Measurements from ENCODE around the gene PRR9.

Gene PRR9

DNA sequence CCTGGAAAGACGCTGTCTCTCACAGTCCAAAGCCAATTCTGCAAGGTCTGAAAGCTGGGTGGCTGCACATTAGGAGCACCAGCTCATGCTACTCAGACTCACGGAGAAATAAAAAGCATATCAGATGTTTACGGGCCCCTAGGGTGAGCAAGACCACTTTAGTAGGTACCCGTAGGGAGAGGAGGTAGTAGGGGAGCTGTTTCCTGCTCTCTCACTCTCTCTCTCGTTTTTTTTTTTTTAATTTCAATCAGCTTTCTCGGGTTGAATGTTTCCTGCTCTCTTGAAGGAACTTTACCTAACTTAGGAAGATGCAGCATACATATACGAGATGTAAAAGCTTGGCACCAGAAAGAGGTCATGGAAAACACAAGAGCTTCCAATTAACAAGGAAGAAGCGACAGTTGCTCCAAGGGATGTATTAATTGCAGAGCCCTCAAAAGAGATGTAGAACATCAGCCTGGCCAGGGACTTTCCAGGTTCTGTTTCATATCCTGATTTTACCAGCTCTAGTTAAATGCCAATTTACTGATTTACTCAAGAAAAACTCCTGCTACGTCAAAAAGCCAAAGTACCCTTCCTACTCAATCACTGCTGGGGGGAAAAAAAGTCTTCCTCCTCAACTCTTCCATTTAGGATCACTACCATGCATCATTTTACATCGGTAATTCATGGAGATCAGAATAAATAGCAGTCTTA lies 45.2 kb downstream of the PRR9 start:
- in situ Hi-C loops (cut with MboI; ENCODE audit: low sequenced_read_pairs) = no loop called here

DNA sequence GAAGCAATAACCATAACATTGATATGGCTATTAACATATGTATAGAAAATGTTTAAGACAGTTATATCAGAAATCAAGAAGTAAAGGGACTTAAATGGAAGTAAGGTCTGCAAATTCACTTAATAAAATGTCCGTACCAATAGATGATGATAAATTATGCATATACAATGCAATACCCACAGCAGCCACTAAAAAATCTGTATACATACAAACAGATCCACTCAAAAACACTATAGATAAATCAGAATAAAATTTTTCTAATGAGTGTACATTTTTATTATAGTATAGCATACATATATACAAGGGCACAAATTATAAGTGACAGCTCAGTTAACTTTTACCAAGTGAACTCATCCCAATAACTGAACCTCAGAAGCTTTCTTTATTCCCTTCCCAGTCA lies 48.1 kb downstream of the PRR9 start:
- in situ Hi-C loops (cut with MboI; ENCODE audit: low sequenced_read_pairs) = no loop called here

Measured in HL-60/S4 (cell line).